Breast epithelium (tissue), 4 donors: ENCODE results near the gene SMIM1. TPM values are rescaled to one million over a fixed set of nuclear protein-coding genes. Genes with fewer than 3 reads are reported as not detected.

Experiments used
- DNase-seq, 2 donors: peaks; one replicate each; pipeline ENCODE4 v3.0.0-alpha.2; 2019; ENCODE audit warnings: low spot score in 2 of 2
- H3K27ac ChIP-seq, 2 donors: fragments of 200-600 bp; sonication (generic) in 1 of 2; one replicate each; pipeline ENCODE4 v1.5.1; 2016 to 2019; ENCODE audit warnings: mild to moderate bottlenecking in 1 of 2
- H3K27me3 ChIP-seq, 2 donors: fragments of 200-600 bp; sonication (generic) in 1 of 2; one replicate each; pipeline versions ENCODE4 v1.5.1 to v1.6.0; 2017 to 2019; ENCODE audit warnings: control low read depth in 1 of 2, mild to moderate bottlenecking in 1 of 2
- H3K36me3 ChIP-seq: fragments of 200-600 bp; one replicate; pipeline ENCODE4 v1.5.1; 2019
- H3K4me1 ChIP-seq, 2 donors: fragments of 200-600 bp; sonication (generic); one replicate each; pipeline ENCODE4 v1.5.1; 2016 to 2019; ENCODE audit warnings: control low read depth in 1 of 2
- H3K4me3 ChIP-seq, 3 donors: fragments of 200-600 bp; sonication (generic); 1 replicate in 2 of 3; 2 replicates in 1 of 3; pipeline ENCODE4 v1.5.1; 2016 to 2019; ENCODE audit warnings: mild to moderate bottlenecking in 3 of 3, moderate library complexity in 2 of 3
- H3K9me3 ChIP-seq, 2 donors: fragments of 200-600 bp; sonication (generic) in 1 of 2; one replicate each; pipeline ENCODE4 v1.5.1; 2016 to 2019; ENCODE audit warnings: control low read depth in 1 of 2
- POLR2A ChIP-seq: fragments of 450-650 bp; IDR thresholded peaks from one replicate; pipeline ENCODE4 v1.6.1; 2016; ENCODE audit warnings: antibody characterized with exemption, mild to moderate bottlenecking, moderate library complexity
- POLR2AphosphoS5 ChIP-seq, 3 donors: sonication (generic); formaldehyde crosslinking; IDR thresholded peaks; one replicate each; pipeline ENCODE4 v1.6.1; 2017; ENCODE audit warnings: antibody characterized with exemption in 3 of 3
- intact Hi-C: fragments of 100-400 bp; cut with DNase I; formaldehyde crosslinking; loops from one replicate; pipeline ENCODE4 v1.15.1; 2023; ENCODE audit warnings: low total_unique reads
- total RNA-seq, 3 donors: library from RNA; depleted of rRNA; stranded (reverse); fragments of >200 nt; gene quantifications; one replicate each; pipeline ENCODE4 v1.1.0, GENCODE V29; 2016
- TF ChIP-seq, protein P1 (sequence below), 3 donors: fragments of 450-650 bp; IDR thresholded peaks; one replicate each; pipeline ENCODE4 v1.5.1; 2016 to 2017; ENCODE audit warnings: antibody characterized with exemption in 3 of 3, mild to moderate bottlenecking in 3 of 3, moderate library complexity in 3 of 3

The SMIM1 gene
- total RNA-seq, 3 donors from 2014 or later = 1.3 to 4.7 (median 4.6) TPM

DNA sequence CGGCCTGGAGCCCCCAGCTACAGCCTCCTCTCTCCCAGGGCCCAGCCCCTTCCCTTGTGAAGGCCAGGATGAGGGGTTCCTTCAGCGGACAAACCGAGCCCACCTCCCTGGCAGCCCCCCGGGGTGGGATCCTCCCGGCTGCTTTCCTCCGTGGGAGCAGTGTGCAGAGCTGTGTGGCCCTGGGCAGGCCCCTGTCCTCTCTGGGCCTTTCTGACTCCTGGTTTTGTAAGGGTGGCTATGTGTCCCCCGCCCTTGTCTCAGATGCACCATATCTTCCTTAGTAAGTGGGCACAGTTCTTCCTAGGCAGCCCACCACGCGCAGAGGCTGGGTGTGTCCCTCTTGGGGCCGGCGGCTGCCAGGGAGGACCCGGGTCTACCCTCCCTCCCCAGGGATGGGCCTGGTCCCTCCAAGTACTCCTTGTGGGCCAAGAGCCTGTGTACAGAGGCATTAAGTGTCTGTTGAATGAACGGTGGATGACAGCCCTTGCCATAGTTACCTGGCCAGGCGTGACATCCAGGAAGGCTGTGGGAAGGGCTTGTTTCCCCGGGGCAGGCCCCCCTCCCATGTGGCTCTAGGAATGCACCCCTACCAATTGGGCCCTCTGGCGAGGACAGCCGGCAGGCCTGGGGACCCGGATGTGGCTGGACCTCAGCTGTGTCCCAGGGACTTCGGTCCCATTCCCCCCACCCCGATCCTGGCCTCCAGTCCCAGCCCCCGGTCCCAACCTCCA lies 3.8 kb downstream of the SMIM1 start:
- no peaks in the 10 kb centered on the region for H3K9me3 ChIP-seq
- H3K4me1 ChIP-seq = peaks cover 10 to 15% of the 10 kb centered on the region in 2 donors
- no peaks in the 10 kb centered on the region for H3K27me3 ChIP-seq
- peaks cover 7% of the 10 kb centered on the region for H3K36me3 ChIP-seq
- DNase-seq = no peak
- TF ChIP-seq, protein P1, sequence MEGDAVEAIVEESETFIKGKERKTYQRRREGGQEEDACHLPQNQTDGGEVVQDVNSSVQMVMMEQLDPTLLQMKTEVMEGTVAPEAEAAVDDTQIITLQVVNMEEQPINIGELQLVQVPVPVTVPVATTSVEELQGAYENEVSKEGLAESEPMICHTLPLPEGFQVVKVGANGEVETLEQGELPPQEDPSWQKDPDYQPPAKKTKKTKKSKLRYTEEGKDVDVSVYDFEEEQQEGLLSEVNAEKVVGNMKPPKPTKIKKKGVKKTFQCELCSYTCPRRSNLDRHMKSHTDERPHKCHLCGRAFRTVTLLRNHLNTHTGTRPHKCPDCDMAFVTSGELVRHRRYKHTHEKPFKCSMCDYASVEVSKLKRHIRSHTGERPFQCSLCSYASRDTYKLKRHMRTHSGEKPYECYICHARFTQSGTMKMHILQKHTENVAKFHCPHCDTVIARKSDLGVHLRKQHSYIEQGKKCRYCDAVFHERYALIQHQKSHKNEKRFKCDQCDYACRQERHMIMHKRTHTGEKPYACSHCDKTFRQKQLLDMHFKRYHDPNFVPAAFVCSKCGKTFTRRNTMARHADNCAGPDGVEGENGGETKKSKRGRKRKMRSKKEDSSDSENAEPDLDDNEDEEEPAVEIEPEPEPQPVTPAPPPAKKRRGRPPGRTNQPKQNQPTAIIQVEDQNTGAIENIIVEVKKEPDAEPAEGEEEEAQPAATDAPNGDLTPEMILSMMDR (IDR thresholded peaks at IDR 0.05) = no peak
- no peak for TF ChIP-seq POLR2A
- no peak for TF ChIP-seq POLR2AphosphoS5 (IDR thresholded peaks at IDR 0.05)
- no peak overlapping the region for H3K4me3 ChIP-seq
- intact Hi-C loops = no loop called here
- H3K27ac ChIP-seq = no peak overlapping the region

DNA sequence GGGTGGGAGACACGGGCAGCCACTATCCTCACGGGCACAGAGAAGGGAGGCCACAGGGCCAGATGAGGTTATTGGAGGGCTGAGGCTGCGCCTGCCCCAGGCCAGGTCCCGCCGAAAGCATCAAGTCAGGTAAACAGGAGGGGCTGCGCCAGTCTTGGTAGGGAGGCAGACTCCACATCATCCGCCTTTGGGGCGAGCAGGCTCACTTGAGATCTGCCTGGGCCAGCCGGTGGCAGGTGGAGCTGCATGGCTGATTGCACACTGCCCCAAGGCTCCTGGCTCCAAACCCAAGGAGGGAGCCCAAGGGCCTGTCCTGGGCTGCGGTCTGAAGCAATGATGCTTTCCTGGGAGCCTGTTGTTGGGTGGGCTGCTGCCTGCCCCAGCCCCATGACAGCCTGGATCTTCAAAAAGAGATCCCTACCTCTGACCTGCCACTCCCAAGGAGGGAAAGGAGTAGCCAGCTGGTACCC lies 4.6 kb downstream of the SMIM1 start:
- Histone ChIP-seq H3K4me3 (no peak overlapping the region), H3K27me3 (no peaks in the 10 kb centered on the region), H3K9me3 (no peaks in the 10 kb centered on the region), H3K27ac (no peak overlapping the region), H3K36me3 (peaks cover 7% of the 10 kb centered on the region), H3K4me1 (peaks cover 10 to 15% of the 10 kb centered on the region in 2 donors)
- DNase-seq = no peak
- intact Hi-C loops = no loop called here
- TF ChIP-seq POLR2A = no peak
- TF ChIP-seq POLR2AphosphoS5 (IDR thresholded peaks at IDR 0.05) = no peak
- TF ChIP-seq, protein P1 (IDR thresholded peaks at IDR 0.05) = no peak

DNA sequence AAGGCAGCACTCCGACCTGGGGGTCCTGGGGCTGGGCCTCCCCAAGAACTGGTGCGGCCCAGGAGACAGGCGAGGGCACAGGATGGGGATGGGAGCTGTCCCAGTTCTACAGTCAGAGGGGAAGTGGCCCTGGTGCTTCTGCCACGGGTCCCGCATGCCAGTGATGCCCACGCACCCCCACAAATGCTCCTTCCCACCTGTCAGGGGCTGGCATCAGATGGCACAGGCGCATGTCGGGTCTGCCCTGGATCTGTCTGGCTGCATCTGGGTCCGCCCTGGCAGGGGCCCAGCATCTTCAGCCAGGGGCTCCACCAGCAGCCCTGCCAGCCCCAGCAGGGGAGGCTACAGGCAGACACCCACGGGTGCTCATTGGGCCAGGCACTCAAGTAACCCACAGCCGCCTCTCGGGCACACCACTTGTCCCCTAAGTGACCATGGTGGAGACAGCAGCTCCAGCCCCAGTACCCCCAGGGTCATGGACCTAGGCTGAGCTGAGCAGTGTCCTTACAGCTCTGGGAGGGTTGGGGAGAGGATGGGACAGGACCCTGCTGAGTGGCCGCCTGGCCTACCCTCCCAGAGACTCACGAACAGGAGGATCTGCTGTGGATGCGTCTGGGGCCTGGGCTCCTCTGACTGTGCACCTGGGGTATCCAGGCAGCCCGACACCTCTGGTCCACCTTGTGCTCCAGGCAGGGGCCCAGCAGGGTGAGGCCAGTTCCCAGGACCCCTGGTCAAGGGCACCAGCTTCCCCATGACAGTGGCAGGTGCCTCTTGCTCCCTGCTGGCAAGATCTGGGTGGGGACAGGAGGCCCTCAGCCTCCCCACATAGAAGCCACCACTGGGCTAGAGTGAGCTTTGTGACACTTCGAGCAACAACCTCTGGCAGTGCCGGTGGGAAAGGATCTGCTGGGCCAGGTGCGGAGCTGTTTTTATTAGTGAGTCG lies 5.4 kb downstream of the SMIM1 start:
- TF ChIP-seq POLR2AphosphoS5 (IDR thresholded peaks at IDR 0.05) (no peak), POLR2A (no peak)
- TF ChIP-seq, protein P1 (IDR thresholded peaks at IDR 0.05) = no peak
- Histone ChIP-seq H3K36me3 (peaks cover 7% of the 10 kb centered on the region), H3K27ac (no peak overlapping the region), H3K27me3 (no peaks in the 10 kb centered on the region), H3K9me3 (no peaks in the 10 kb centered on the region), H3K4me1 (peaks cover 7 to 15% of the 10 kb centered on the region in 2 donors), H3K4me3 (no peak overlapping the region)
- no peak for DNase-seq
- intact Hi-C loops = no loop called here

DNA sequence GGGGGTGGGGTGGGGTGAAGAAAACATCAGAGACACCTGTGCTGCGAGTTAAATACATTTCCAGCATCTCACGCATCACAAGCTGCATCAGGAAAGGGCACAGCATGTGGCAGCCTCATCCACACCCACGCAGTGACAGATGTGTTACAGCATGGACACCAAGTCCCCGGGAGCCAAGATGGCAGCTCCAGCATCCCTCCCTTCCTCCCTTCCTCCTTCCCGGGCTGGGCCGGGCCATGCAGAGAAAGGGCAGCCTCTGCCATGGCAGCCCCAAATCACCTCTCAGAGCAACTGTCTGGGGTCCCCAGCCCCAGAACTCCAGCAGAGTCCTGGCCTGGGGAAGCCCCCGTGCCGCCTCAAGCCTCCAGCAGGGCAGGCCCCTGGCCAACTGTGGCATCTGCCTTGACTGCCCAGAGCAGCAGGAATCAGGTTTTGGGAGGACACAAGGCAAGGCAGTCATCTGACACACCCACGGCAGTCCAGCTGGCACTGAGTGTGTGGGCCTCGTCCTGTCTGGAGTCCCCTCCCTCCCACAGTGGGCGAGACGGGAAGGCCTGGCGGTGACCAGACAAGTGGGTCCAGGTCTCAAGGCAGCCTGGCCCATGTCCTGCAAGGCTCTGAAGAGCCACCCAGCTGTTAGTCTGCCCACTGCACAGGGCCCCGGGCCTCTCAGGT lies 6.2 kb downstream of the SMIM1 start:
- H3K9me3 ChIP-seq = no peaks in the 10 kb centered on the region
- TF ChIP-seq, protein P1 (IDR thresholded peaks at IDR 0.05) = no peak
- TF ChIP-seq POLR2AphosphoS5 (IDR thresholded peaks at IDR 0.05) (no peak), POLR2A (no peak)
- H3K27me3 ChIP-seq = no peaks in the 10 kb centered on the region
- no peak overlapping the region for H3K27ac ChIP-seq
- no peak for DNase-seq
- H3K4me3 ChIP-seq = no peak overlapping the region
- H3K36me3 ChIP-seq = peaks cover 7% of the 10 kb centered on the region
- peaks cover 7 to 15% of the 10 kb centered on the region in 2 donors for H3K4me1 ChIP-seq
- intact Hi-C loops = no loop called here
